ENCODE results near the gene SLF2. TPM values are rescaled to one million over a fixed set of nuclear protein-coding genes. Genes with fewer than 3 reads are reported as not detected.

The SLF2 gene
- total and polyA plus RNA-seq, 2 of the 13 experiments (the other 11 are each of a cell fraction or from before 2014, with no cell fraction given), result 12.2 to 48.1 TPM

- TF ChIP-seq POLR2A (IDR thresholded peaks at IDR 0.05; ENCODE audit: insufficient read depth in 1 of 2, low read depth in 2 of 2, low read length in 2 of 2) (peak in 1 of 2 experiments; percentile 16; a peak in 1 of 4 replicates), ZNF333 (CRISPR knock-in tag; IDR thresholded peaks at IDR 0.05; ENCODE audit: borderline replicate concordance) (no peak), THAP8 (CRISPR knock-in tag; IDR thresholded peaks at IDR 0.05; ENCODE audit: borderline replicate concordance) (no peak), RBFOX2 (IDR thresholded peaks at IDR 0.05; ENCODE audit: low read depth, low read length) (peak; percentile 27; the same call in 1 of the 2 replicates), HOXA7 (CRISPR knock-in tag; IDR thresholded peaks at IDR 0.05) (no peak), ZFP90 (CRISPR knock-in tag; IDR thresholded peaks at IDR 0.05; ENCODE audit: borderline replicate concordance) (no peak), POLR2G (IDR thresholded peaks at IDR 0.05; ENCODE audit: low read depth, low read length) (peak; percentile 59; the same call in 1 of the 2 replicates), JARID2 (CRISPR knock-in tag; IDR thresholded peaks at IDR 0.05; ENCODE audit: insufficient replicate concordance) (no peak), ELF1 (CRISPR knock-in tag; IDR thresholded peaks at IDR 0.05) (no peak), HNRNPK (IDR thresholded peaks at IDR 0.05; ENCODE audit: low read depth, low read length, poor library complexity, severe bottlenecking) (peak; percentile 40), ZFP36L2 (CRISPR knock-in tag; IDR thresholded peaks at IDR 0.05) (no peak), DMAP1 (CRISPR knock-in tag; IDR thresholded peaks at IDR 0.05) (no peak), TOE1 (CRISPR knock-in tag; IDR thresholded peaks at IDR 0.05) (no peak), POLR2AphosphoS5 (IDR thresholded peaks at IDR 0.05; ENCODE audit: low read depth, low read length) (peak; percentile 51), PAXIP1 (CRISPR knock-in tag; conservative IDR thresholded peaks at IDR 0.05) (no peak), PCBP1 (IDR thresholded peaks at IDR 0.05; ENCODE audit: borderline replicate concordance, low read depth, low read length) (peak; percentile 87), KDM4B (CRISPR knock-in tag; IDR thresholded peaks at IDR 0.05) (no peak), SKIL (CRISPR knock-in tag; IDR thresholded peaks at IDR 0.05; ENCODE audit: borderline replicate concordance) (no peak), HMGA1 (CRISPR knock-in tag; conservative IDR thresholded peaks at IDR 0.05) (no peak), MED1 (CRISPR knock-in tag; IDR thresholded peaks at IDR 0.05) (no peak), ZBTB7A (CRISPR knock-in tag; IDR thresholded peaks at IDR 0.05) (no peak), PAF1 (CRISPR knock-in tag; IDR thresholded peaks at IDR 0.05) (peak; percentile 64; the same call in 1 of the 2 replicates), CCAR2 (optimal IDR thresholded peaks at IDR 0.05; ENCODE audit: low read depth, low read length) (no peak), ZNF652 (CRISPR knock-in tag; IDR thresholded peaks at IDR 0.05; ENCODE audit: borderline replicate concordance, low read depth) (no peak), RAD21 (CRISPR knock-in tag; IDR thresholded peaks at IDR 0.05) (no peak), SAP130 (CRISPR knock-in tag; IDR thresholded peaks at IDR 0.05; ENCODE audit: low read depth) (0 out of 2 replicates have a peak, but pooled peaks have one; percentile 5)
Observed at GRCh38 chr10:101007915-101008822, 95.4 kb downstream of the SLF2 start (continued).

Data from HepG2 (cell line).